Activated T-helper 1 cell treated with anti-CD3 and anti-CD28 coated beads, Interleukin-12 subunit alpha, Interleukin-12 subunit beta, Interleukin-2, Interleukin-4 antibody, amounts not matched to agents 30 ng/mL and 10 ng/mL and 1 ng/mL, durations not matched to agents 14 hours and 24 hours and 36 hours (primary cell): ENCODE results near the gene ADCY1. TPM values are rescaled to one million over a fixed set of nuclear protein-coding genes. Genes with fewer than 3 reads are reported as not detected.

Experiments
- DNase-seq: peaks from one replicate; pipeline ENCODE4 v3.0.0; 2021; ENCODE audit warnings: low spot score
- H3K27ac Mint-ChIP-seq: one replicate; pipeline ENCODE4 v1.8.0; 2021; ENCODE audit warnings: mild to moderate bottlenecking, mixed read lengths
- H3K27me3 Mint-ChIP-seq: one replicate; pipeline ENCODE4 v1.8.0; 2022; ENCODE audit warnings: mild to moderate bottlenecking, moderate library complexity, mixed read lengths; ENCODE audit not compliant: insufficient read depth
- H3K36me3 Mint-ChIP-seq: one replicate; pipeline ENCODE4 v1.8.0; 2021; ENCODE audit warnings: low read depth, mixed read lengths
- H3K4me1 Mint-ChIP-seq: one replicate; pipeline ENCODE4 v1.8.0; 2021; ENCODE audit warnings: low read depth, mixed read lengths
- H3K4me3 Mint-ChIP-seq: one replicate; pipeline ENCODE4 v1.8.0; 2021; ENCODE audit warnings: mild to moderate bottlenecking, moderate library complexity, mixed read lengths
- H3K9me3 Mint-ChIP-seq: one replicate; pipeline ENCODE4 v1.8.0; 2021; ENCODE audit warnings: mixed read lengths
- intact Hi-C: fragments of 100-400 bp; cut with micrococcal nuclease; formaldehyde crosslinking; loops from one replicate; pipeline ENCODE4 v1.15.1; 2024
- total RNA-seq: library from RNA; stranded (reverse); gene quantifications from 2 replicates; pipeline ENCODE4 v1.2.3, GENCODE V29; 2022

The ADCY1 gene
- total RNA-seq, 1 donor from 2014 or later = 2.9 TPM

DNA sequence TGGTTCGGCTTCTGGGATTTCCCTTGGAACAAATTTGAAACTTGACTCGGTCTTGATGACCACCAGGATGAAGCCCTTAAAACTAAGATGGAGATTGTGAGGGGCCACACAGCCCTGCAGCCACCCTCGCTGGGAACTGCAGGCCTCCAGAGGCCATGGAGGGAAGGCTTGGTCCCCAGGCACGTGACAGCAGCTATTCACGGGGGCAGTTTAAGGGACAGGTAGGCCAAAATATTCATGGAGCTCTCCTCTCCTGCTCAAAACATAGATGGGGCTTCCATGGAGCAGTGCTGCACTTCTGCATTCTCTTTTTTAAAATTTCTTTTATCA is 137.0 kb downstream of the ADCY1 start:
- peaks cover 7% of the 10 kb centered on the region for H3K27me3 Mint-ChIP-seq
- intact Hi-C loops = no loop called here

GRCh38 chr7:45712057-45712689 is 138.0 kb downstream of the ADCY1 start:
- Mint-ChIP-seq H3K4me3 (no peak overlapping the region), H3K4me1 (no peaks in the 10 kb centered on the region), H3K27me3 (peaks cover under 1% of the 10 kb centered on the region), H3K9me3 (no peaks in the 10 kb centered on the region), H3K27ac (no peak overlapping the region), H3K36me3 (no peaks in the 10 kb centered on the region)
- no peak for DNase-seq
- intact Hi-C loops = no loop called here

More for the DNA sequence above, 137.0 kb downstream of the ADCY1 start:
- no peak overlapping the region for H3K4me3 Mint-ChIP-seq
- no peak overlapping the region for H3K27ac Mint-ChIP-seq
- H3K36me3 Mint-ChIP-seq = no peaks in the 10 kb centered on the region
- H3K9me3 Mint-ChIP-seq = no peaks in the 10 kb centered on the region
- no peak for DNase-seq
- no peaks in the 10 kb centered on the region for H3K4me1 Mint-ChIP-seq

DNA sequence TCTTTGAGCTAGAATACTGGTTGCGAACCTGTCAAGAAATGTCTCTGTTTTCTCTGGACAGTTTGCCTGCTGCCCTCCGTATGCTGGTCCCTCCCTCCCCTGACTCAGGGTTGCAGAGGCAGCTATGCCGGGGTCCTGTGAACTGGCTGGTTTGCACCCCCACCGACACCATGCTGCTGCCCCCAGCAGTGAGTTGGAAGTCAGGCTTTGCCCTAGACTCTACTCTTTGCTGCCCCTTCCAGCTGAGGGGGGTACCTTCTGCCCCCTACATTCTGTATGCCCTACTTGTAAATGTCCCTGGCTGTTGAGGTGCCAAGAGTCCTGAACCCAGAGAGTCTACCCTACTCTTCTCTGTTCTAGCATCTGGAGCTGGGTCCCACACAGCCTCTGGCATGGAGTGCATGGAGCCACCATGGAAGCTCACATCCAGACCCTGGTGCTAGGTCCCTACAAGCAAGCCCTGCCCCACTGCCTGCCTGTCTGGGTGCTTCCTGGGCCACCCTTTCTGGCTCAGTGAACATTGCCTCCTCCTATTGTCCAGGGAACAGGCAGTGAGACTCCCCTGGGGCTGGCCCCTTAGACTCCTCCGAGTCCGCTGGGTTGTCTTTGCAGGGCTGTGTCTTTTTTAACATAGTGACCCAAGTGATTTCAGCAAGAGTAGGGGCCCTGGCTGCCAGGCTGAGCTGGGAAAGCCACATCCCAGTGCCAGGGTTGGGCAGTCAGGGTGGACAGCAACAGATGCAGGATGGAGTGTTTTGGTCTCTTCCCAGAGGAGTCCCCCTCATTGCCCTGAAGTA is 138.9 kb downstream of the ADCY1 start:
- no peaks in the 10 kb centered on the region for H3K27me3 Mint-ChIP-seq
- H3K4me3 Mint-ChIP-seq = no peak overlapping the region
- H3K27ac Mint-ChIP-seq = no peak overlapping the region
- no peak for DNase-seq
- H3K4me1 Mint-ChIP-seq = no peaks in the 10 kb centered on the region
- H3K9me3 Mint-ChIP-seq = no peaks in the 10 kb centered on the region
- intact Hi-C loops = no loop called here
- H3K36me3 Mint-ChIP-seq = no peaks in the 10 kb centered on the region

- H3K4me1 Mint-ChIP-seq = no peaks in the 10 kb centered on the region
- no peaks in the 10 kb centered on the region for H3K27me3 Mint-ChIP-seq
- no peaks in the 10 kb centered on the region for H3K9me3 Mint-ChIP-seq
- H3K36me3 Mint-ChIP-seq = no peaks in the 10 kb centered on the region
- H3K27ac Mint-ChIP-seq = no peak overlapping the region
- no peak overlapping the region for H3K4me3 Mint-ChIP-seq
- intact Hi-C loops = no loop called here
- no peak for DNase-seq
Observed at GRCh38 chr7:45713669-45714520, 139.7 kb downstream of the ADCY1 start.

DNA sequence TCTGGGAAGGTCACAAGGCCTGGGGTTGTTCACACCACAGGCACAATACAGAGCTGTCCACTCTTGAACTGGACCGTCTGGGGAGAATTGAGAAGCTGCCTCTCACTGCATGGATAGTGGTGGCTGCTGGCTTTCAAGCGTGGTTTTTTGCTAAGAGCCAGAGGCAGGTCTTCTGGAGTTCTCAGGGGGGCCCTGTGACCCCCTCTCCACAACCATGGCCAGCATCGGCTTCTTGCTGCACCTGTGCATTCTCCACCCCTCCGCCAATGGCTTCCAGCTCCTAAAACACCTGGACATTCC is 140.3 kb downstream of the ADCY1 start:
- no peak for DNase-seq
- Mint-ChIP-seq H3K27ac (no peak overlapping the region), H3K4me3 (no peak overlapping the region), H3K9me3 (no peaks in the 10 kb centered on the region), H3K36me3 (no peaks in the 10 kb centered on the region), H3K4me1 (no peaks in the 10 kb centered on the region), H3K27me3 (no peaks in the 10 kb centered on the region)
- intact Hi-C loops = no loop called here

GRCh38 chr7:45715471-45716352 is 141.5 kb downstream of the ADCY1 start:
- no peak overlapping the region for H3K27ac Mint-ChIP-seq
- H3K4me1 Mint-ChIP-seq = no peaks in the 10 kb centered on the region
- no peak for DNase-seq
- no peaks in the 10 kb centered on the region for H3K36me3 Mint-ChIP-seq
- H3K9me3 Mint-ChIP-seq = no peaks in the 10 kb centered on the region
- intact Hi-C loops = no loop called here
- no peaks in the 10 kb centered on the region for H3K27me3 Mint-ChIP-seq
- H3K4me3 Mint-ChIP-seq = no peak overlapping the region

- no peaks in the 10 kb centered on the region for H3K9me3 Mint-ChIP-seq
- no peaks in the 10 kb centered on the region for H3K27me3 Mint-ChIP-seq
- no peak overlapping the region for H3K4me3 Mint-ChIP-seq
- H3K27ac Mint-ChIP-seq = no peak overlapping the region
- intact Hi-C loops = no loop called here
- no peak for DNase-seq
- H3K36me3 Mint-ChIP-seq = no peaks in the 10 kb centered on the region
- no peaks in the 10 kb centered on the region for H3K4me1 Mint-ChIP-seq
Observed at GRCh38 chr7:45716380-45717203, 142.4 kb downstream of the ADCY1 start.

DNA sequence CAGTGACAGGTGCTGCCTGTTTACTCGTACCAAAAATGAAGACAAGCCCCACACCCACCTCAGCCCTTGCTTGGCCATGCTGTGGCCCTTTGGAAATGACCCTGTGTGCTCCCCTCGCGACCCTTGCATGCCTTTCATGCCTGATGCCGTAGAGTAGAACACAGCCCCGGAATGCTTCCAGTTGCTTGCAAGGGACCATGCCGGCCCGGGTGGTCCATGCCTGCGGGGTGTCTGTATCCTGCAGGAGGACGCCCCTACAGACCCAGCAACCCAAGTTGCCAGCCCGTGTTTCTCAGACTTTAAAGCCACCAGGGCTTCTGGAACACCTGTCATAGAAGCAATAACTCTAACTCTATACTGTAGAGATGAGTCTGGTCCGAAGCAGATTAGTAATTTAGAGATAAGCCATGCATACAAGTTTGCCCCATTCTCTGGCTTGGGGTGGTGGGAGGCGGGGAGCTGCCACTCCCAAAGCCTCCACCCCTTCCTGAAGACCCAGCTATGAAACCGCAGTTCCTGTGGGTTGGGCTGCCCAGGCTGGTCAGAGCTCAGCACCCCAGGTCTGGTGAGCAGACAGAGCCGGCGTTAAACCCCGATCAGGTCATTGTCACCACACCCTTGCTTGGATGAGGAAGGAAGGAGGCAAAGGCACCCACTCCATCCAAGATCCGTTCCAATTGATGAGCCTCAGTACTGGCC is 143.5 kb downstream of the ADCY1 start:
- no peak overlapping the region for H3K27ac Mint-ChIP-seq

GRCh38 chr7:45718464-45719330 is 144.5 kb downstream of the ADCY1 start:
- DNase-seq = no peak
- intact Hi-C loops = no loop called here
- H3K4me3 Mint-ChIP-seq = no peak overlapping the region
- no peaks in the 10 kb centered on the region for H3K4me1 Mint-ChIP-seq
- H3K36me3 Mint-ChIP-seq = peaks cover 4% of the 10 kb centered on the region
- H3K27ac Mint-ChIP-seq = no peak overlapping the region
- no peaks in the 10 kb centered on the region for H3K27me3 Mint-ChIP-seq
- no peaks in the 10 kb centered on the region for H3K9me3 Mint-ChIP-seq

More for the DNA sequence above, 143.5 kb downstream of the ADCY1 start:
- intact Hi-C loops = no loop called here
- Mint-ChIP-seq H3K9me3 (no peaks in the 10 kb centered on the region), H3K27me3 (no peaks in the 10 kb centered on the region), H3K36me3 (peaks cover 3% of the 10 kb centered on the region), H3K4me3 (no peak overlapping the region), H3K4me1 (no peaks in the 10 kb centered on the region)
- DNase-seq = no peak

DNA sequence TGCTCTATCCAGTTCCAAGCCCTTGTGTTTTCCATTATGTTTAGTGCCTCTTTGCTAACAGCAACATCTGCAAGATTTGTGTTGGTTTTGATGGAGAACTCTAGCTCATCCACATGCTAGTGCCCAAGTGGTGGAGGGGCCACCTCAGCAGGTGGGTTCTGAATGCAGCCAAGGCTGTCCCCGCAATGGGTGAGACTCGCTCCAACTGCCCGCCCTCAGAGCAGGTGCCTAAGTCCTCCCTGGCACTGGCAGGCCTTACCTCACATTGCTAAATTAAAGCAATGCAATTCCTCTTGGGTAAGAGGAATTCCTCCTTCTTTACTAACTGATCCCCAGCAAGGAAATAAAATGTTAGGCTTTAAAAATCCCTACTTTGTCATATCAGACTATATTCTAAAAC is 146.8 kb downstream of the ADCY1 start:
- Mint-ChIP-seq H3K27me3 (no peaks in the 10 kb centered on the region), H3K9me3 (no peaks in the 10 kb centered on the region), H3K36me3 (peaks cover 19% of the 10 kb centered on the region), H3K4me1 (no peaks in the 10 kb centered on the region), H3K27ac (no peak overlapping the region), H3K4me3 (no peak overlapping the region)
- no peak for DNase-seq
- intact Hi-C loops = no loop called here
